Keratinocyte (primary cell): ENCODE measurements around the gene NLRX1. TPM values are rescaled to one million over a fixed set of nuclear protein-coding genes. Genes with fewer than 3 reads are reported as not detected.
A peak's percentile ranks its signal among the peaks of the same experiment; 100 is the strongest.

Experiments
- DNase-seq: peaks from one replicate; pipeline ENCODE4 v3.0.0-alpha.2; 2011; ENCODE audit warnings: low read depth, missing footprints, low spot score
- FAIRE-seq: peaks from 2 replicates; lab custom pipeline; 2011; peaks lifted over from hg19 to GRCh38; lab: Jason Lieb, UNC
- H2AFZ ChIP-seq: 2 replicates; pipeline ENCODE4 v1.6.0; 2012; ENCODE audit warnings: low read length, control low read depth, inconsistent platforms; ENCODE audit not compliant: control insufficient read depth
- H3K27ac ChIP-seq: 2 replicates; pipeline ENCODE4 v1.5.1; 2011; ENCODE audit warnings: low read length; ENCODE audit not compliant: control insufficient read depth, insufficient read depth
- H3K27me3 ChIP-seq: 3 replicates; pipeline ENCODE4 v1.6.0; 2011; ENCODE audit warnings: low read length; ENCODE audit not compliant: control insufficient read depth, insufficient read depth; ENCODE audit errors: extremely low read depth
- H3K36me3 ChIP-seq, 2 experiments: 2 replicates in 1 of 2; 3 replicates in 1 of 2; pipeline ENCODE4 v1.5.1; 2011; ENCODE audit warnings: low read length in 2 of 2, mild to moderate bottlenecking in 1 of 2; ENCODE audit not compliant: control insufficient read depth in 2 of 2, insufficient read depth in 2 of 2; ENCODE audit errors: extremely low read depth in 1 of 2
- H3K4me1 ChIP-seq: 3 replicates; pipeline ENCODE4 v1.5.1; 2011; ENCODE audit warnings: low read length; ENCODE audit not compliant: control insufficient read depth, insufficient read depth; ENCODE audit errors: extremely low read depth
- H3K4me2 ChIP-seq: 3 replicates; pipeline ENCODE4 v1.6.0; 2011; ENCODE audit warnings: low read depth, low read length; ENCODE audit not compliant: control insufficient read depth, insufficient read depth; ENCODE audit errors: extremely low read depth
- H3K4me3 ChIP-seq, 3 experiments: fragments of 200-600 bp in 1 of 3; sonication (generic) in 1 of 3; 2 replicates in 2 of 3; 3 replicates in 1 of 3; pipeline ENCODE4 v1.5.1; 2011 to 2016; ENCODE audit warnings: low read length in 3 of 3, mild to moderate bottlenecking in 3 of 3, control low read depth in 2 of 3, inconsistent platforms in 1 of 3, low read depth in 1 of 3, mixed read lengths in 1 of 3, mixed run types in 1 of 3, moderate library complexity in 1 of 3; ENCODE audit not compliant: control insufficient read depth in 2 of 3, insufficient read depth in 2 of 3; ENCODE audit errors: extremely low read depth in 1 of 3
- H3K79me2 ChIP-seq: 2 replicates; pipeline ENCODE4 v1.6.0; 2012; ENCODE audit warnings: low read length; ENCODE audit not compliant: control insufficient read depth, insufficient read depth
- H3K9ac ChIP-seq: 3 replicates; pipeline ENCODE4 v1.6.0; 2011; ENCODE audit warnings: low read length; ENCODE audit not compliant: control insufficient read depth, insufficient read depth; ENCODE audit errors: extremely low read depth
- H3K9me1 ChIP-seq: 3 replicates; pipeline ENCODE4 v1.6.0; 2011; ENCODE audit warnings: low read length; ENCODE audit not compliant: control insufficient read depth, insufficient read depth; ENCODE audit errors: extremely low read depth
- H3K9me3 ChIP-seq: 2 replicates; pipeline ENCODE4 v1.5.1; 2012; ENCODE audit warnings: low read depth, low read length; ENCODE audit not compliant: control insufficient read depth
- H4K20me1 ChIP-seq: 3 replicates; pipeline ENCODE4 v1.6.0; 2011; ENCODE audit warnings: low read length; ENCODE audit not compliant: control insufficient read depth, insufficient read depth; ENCODE audit errors: extremely low read depth
- CTCF ChIP-seq, 3 experiments: IDR thresholded peaks in 1 of 3; conservative IDR thresholded peaks in 1 of 3; optimal IDR thresholded peaks in 1 of 3; 2 replicates in 2 of 3; 3 replicates in 1 of 3; pipeline versions ENCODE3 to v1.5.1; 2011; ENCODE audit warnings: low read length in 3 of 3, mild to moderate bottlenecking in 3 of 3, moderate library complexity in 2 of 3, control low read depth in 1 of 3, inconsistent platforms in 1 of 3; ENCODE audit not compliant: insufficient read depth in 2 of 3; ENCODE audit errors: extremely low read depth in 1 of 3
- EZH2 ChIP-seq: IDR thresholded peaks from one replicate; pipeline ENCODE4 v1.6.1; 2012; ENCODE audit warnings: inconsistent platforms, mild to moderate bottlenecking, low read length, moderate library complexity
- dilution Hi-C: fragments of 300-500 bp; cut with MboI; formaldehyde crosslinking; loops from one replicate; pipeline ENCODE4 v1.7.0; 2020; ENCODE audit warnings: low sequenced_read_pairs; ENCODE audit not compliant: extremely low pct_ligation_motif_present
- polyA plus RNA-seq, 5 experiments: library from polyadenylated mRNA; depleted of rRNA in 3 of 5; stranded (reverse) in 3 of 5; stranded (forward) in 1 of 5; unstranded in 1 of 5; fragments of >200 nt; gene quantifications; 1 replicate in 1 of 5; 2 replicates in 3 of 5; 3 replicates in 1 of 5; pipeline versions ENCODE4 v1.2.1 to v1.2.3, GENCODE V29; 2011 to 2012; ENCODE audit warnings: missing spikeins in 2 of 5, low read depth in 1 of 5, low replicate concordance in 1 of 5

NLRX1 gene
- polyA plus RNA-seq, 1 donor (not counting 4 experiments of a cell fraction or from before 2014, with no cell fraction given), result 8.1 TPM

GRCh38 chr11:119210050-119210449 lies 41.5 kb downstream of the NLRX1 start:
- Histone ChIP-seq H2AFZ (no peak overlapping the region), H3K9me3 (no peaks in the 10 kb centered on the region), H3K4me1 (peaks cover 16% of the 10 kb centered on the region), H3K4me2 (no peak overlapping the region), H3K9ac (no peak overlapping the region), H3K9me1 (peaks cover 2% of the 10 kb centered on the region), H3K79me2 (peaks cover 84% of the 10 kb centered on the region), H3K27me3 (no peaks in the 10 kb centered on the region), H3K27ac (no peak overlapping the region), H4K20me1 (peaks cover 2% of the 10 kb centered on the region), H3K36me3 (no peaks in the 10 kb centered on the region), H3K4me3 (no peak overlapping the region)
- DNase-seq (no peak), FAIRE-seq (no peak)
- TF ChIP-seq EZH2 (no peak), CTCF (optimal IDR thresholded peaks at IDR 0.05 in 1 of 3, IDR thresholded peaks at IDR 0.05 in 1 of 3, conservative IDR thresholded peaks at IDR 0.05 in 1 of 3; ENCODE audit: extremely low read depth in 1 of 3, insufficient read depth in 2 of 3, low read length in 3 of 3) (no peak)
- dilution Hi-C loops, result no loop called here

GRCh38 chr11:119218141-119218878 lies 49.8 kb downstream of the NLRX1 start:
- peaks cover 21% of the 10 kb centered on the region for H3K4me1 ChIP-seq
- peaks cover 3% of the 10 kb centered on the region for H3K9me1 ChIP-seq
- DNase-seq, result peak; percentile 97
- H3K4me3 ChIP-seq, result peak overlapping the region in 2 of 3 experiments; percentile 43 to 61
- H3K4me2 ChIP-seq, result peak overlapping the region; percentile 80
- H4K20me1 ChIP-seq, result no peaks in the 10 kb centered on the region
- no peaks in the 10 kb centered on the region for H3K27me3 ChIP-seq
- H3K9ac ChIP-seq, result peak overlapping the region; percentile 79
- no peaks in the 10 kb centered on the region for H3K36me3 ChIP-seq
- H3K79me2 ChIP-seq, result peaks cover 84% of the 10 kb centered on the region
- no peaks in the 10 kb centered on the region for H3K9me3 ChIP-seq
- peak overlapping the region; percentile 46 for H2AFZ ChIP-seq
- peak overlapping the region; percentile 96 for H3K27ac ChIP-seq
- no peak for TF ChIP-seq EZH2
- TF ChIP-seq CTCF (optimal IDR thresholded peaks at IDR 0.05 in 1 of 3, IDR thresholded peaks at IDR 0.05 in 1 of 3, conservative IDR thresholded peaks at IDR 0.05 in 1 of 3; ENCODE audit: extremely low read depth in 1 of 3, insufficient read depth in 2 of 3, low read length in 3 of 3), result no peak
- dilution Hi-C loops, result no loop called here
- peak; percentile 80 for FAIRE-seq
